NCI-H446 treated with DMSO at 0.1 percent for 48 hours (cell line): ENCODE data around the gene EXD1.
"Not testable (repeated sequence)": the region's sequence is repeated elsewhere in the genome, so short reads cannot be mapped to it uniquely, and the experiment has no call there.

Experiments
- DNase-seq: peaks from one replicate; lab custom pipeline; 2025; lab: John Stamatoyannopoulos, UW

The EXD1 gene

GRCh38 chr15:41139619-41140018 lies 90.9 kb downstream of the EXD1 start:
- no peak for DNase-seq

DNA sequence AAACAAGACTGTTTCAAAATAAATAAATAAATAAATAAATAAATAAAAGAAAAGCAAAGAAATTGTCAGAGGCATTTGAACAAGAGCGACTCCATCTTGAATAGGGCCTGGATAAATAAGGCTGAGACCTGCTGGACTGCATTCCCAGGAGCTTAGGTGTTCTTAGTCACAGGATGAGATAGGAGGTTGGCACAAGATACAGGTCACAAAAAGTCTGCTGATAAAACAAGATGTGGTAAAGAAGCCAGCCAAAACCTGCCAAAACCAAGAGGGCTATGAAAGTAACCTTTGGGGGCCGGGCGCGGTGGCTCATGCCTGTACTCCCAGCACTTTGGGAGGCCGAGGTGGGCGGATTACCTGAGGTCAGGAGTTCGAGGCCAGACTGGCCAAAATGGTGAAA lies 91.4 kb downstream of the EXD1 start:
- not testable (repeated sequence) for DNase-seq

DNA sequence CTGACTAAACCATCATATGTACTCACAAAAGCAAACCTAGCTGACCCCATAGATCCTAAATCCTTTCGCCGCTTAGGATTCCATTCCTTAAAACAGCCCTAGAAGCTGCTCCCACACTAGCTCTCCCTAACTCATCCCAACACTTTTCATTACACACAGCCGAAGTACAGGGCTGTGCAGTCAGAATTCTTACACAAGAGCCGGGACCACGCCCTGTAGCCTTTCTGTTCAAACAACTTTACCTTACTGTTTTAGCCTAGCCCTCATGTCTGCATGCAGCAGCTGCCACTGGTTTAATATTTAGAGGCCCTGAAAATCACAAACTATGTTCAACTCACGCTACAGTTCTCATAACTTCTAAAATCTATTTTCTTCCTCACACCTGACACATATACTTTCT lies 95.0 kb downstream of the EXD1 start:
- not testable (repeated sequence) for DNase-seq

- no peak for DNase-seq
These were observed 97.1 kb downstream of the EXD1 start for GRCh38 chr15:41133454-41133853.
